Activated T-cell treated with anti-CD3 and anti-CD28 coated beads for 4 hours (primary cell): ENCODE data around the gene ZSCAN16.
"Not testable (repeated sequence)": the region's sequence is repeated elsewhere in the genome, so short reads cannot be mapped to it uniquely, and the experiment has no call there.

Experiments used
- DNase-seq: peaks from one replicate; pipeline ENCODE4 v3.0.0-alpha.2; 2020

The ZSCAN16 gene

GRCh38 chr6:28124350-28124970 is at the start of gene ZSCAN16:
TSS of gene ZSCAN16 (plus strand) at chr6:28124609. CDS start at chr6:28125444, 835 bp downstream.
- DNase-seq: peak; percentile 51

DNA sequence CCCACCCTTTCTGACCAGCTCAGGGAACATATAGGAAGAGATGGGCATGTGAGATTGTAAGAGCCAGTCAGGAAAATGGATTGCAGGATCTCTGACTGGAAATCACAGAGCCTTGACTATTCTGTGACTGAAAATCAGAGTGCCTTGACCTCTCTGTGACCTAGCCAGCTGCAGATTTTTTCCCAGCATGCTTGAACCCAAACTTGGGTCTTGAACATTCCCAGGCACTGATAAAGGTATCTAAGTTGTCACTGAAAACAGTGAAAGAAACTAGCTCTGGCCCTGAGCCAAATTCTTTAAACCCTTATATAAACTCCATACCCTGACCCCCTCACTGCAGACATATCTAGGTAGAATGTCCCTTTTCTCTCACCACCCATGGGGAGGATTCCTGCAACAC is 46.4 kb upstream of the ZSCAN16 start:
- DNase-seq: no peak

DNA sequence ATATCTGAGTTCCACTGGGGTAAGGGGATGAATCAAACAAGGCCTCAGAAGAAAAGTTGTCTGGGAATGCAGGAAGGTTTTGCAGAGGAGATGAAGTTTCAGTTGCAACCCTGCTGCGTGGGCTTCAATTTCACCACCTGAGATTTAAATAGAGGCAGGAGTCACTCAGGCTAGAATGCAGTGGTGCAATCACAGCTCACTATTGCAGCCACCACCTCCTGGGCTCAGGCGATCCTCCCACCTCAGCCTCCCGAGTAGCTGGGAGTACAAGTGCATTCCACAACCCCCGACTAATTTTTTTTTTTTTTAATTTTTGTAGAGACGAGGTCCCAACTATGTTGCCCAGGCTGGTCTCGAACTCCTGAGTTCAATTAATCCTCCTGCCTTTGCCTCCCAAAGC is 45.6 kb upstream of the ZSCAN16 start:
- no peak for DNase-seq

DNA sequence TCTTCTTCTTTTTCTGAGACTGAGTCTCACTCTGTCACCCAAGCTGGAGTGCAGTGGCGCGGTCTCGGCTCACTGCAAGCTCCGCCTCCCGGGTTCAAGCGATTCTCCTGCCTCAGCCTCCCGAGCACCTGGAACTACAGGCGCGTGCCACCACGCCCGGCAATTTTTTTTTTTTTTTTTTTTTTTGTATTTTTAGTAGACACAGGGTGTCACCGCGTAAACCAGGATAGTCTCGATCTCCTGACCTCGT is 44.1 kb upstream of the ZSCAN16 start, which contains the start of gene ZNF165:
TSS of gene ZNF165 (plus strand) at position 188 of the 250 bp plus-strand sequence. CDS start 4,913 bp downstream, outside the sequence.
- not testable (repeated sequence) for DNase-seq

DNA sequence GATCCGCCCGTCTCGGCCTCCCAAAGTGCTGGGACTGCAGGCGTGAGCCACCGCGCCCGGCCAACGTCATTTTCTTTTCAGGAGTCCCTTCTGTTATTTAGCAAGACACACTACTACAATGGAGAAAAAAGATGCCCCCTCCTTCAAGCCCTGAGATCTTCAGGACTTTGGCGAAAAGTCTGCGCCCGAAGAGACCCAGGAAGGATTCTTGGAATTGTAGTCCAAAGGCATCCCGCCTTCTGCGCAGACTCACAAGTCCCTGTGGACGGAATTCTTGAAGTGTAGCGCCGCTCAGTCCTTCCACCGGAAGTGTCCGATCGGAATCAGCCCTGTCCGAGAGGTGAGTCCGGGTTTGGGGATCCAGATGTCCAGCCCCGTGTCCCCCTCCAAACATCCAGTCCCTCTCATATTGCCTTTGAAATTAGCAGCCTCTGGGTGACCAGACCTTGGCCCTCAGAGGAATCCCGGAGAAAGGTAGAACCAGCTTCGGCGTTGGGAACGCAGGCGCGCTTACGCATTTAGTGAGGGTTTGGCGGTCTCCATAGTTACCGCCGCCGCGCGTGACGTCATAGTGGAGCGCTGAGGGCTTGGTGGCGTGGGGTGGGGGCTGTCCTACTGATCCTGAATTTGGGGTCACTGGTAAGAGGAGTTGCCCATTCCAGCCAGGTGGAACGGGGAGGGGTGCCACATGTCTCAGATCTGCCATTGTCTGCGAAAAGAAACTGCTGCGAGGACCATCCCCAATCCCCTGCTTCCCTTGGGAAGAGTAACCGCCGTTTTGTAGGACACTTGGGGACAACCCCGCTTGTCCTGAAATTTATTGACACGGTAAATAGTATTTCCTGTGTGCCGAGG is 43.6 kb upstream of the ZSCAN16 start:
- DNase-seq: peak; percentile 89

DNA sequence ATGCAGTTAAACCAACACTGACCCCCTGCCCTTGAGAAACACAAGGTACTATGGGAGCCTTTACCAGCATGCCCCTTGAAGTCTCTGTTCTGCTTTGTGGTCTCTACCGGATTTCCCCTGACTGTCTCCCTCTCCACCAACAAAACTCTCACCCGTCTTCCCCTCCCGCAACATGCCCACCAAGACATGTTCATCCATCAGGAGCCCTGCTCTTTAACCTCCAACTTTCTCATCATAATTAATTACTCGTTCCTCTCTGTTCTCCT is 43.0 kb upstream of the ZSCAN16 start:
- no peak for DNase-seq

GRCh38 chr6:28082939-28083338 is 41.5 kb upstream of the ZSCAN16 start:
- no peak for DNase-seq

- no peak for DNase-seq
Measured at GRCh38 chr6:28089054-28089453, 35.4 kb upstream of the ZSCAN16 start.

GRCh38 chr6:28090917-28091586 is 33.4 kb upstream of the ZSCAN16 start:
- DNase-seq: no peak

DNA sequence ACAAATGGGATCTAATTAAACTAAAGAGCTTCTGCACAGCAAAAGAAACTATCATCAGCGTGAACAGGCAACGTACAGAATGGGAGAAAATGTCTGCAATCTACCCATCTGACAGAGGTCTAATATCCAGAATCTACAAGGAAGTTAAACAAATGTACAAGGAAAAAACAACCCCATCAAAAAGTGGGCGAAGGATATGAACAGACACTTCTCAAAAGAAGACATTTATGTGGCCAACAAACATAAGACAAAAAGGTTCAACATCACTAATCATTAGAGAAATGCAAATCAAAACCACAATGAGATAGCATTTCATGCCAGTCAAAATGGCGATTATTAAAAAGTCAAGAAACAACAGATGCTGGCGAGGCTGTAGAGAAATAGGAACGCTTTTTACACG is 22.2 kb upstream of the ZSCAN16 start:
- DNase-seq: not testable (repeated sequence)

DNA sequence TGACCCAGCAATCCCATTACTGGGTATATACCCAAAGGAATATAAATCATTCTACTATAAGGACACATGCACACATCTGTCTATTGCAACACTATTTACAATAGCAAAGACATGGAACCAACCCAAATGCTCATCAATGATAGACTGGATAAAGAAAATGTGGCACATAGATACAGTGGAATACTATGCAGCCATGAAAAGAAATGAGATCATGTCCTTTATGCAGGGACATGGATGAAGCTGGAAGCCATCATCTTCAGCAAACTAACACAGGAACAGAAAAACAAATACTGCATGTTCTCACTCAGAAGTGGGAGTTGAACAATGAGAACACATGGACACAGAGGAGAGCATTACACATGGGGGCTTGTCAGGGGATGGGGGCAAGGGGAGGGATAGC is 21.7 kb upstream of the ZSCAN16 start:
- DNase-seq: not testable (repeated sequence)

- peak; percentile 71 for DNase-seq
Measured at GRCh38 chr6:28104392-28105244, 19.8 kb upstream of the ZSCAN16 start.

- DNase-seq: no peak
Measured at GRCh38 chr6:28105245-28105639, 19.2 kb upstream of the ZSCAN16 start.

GRCh38 chr6:28107506-28107905 is 16.9 kb upstream of the ZSCAN16 start:
- DNase-seq: no peak

- DNase-seq: no peak
Measured at GRCh38 chr6:28111964-28112363, 12.4 kb upstream of the ZSCAN16 start.

- DNase-seq: no peak
Measured at GRCh38 chr6:28115799-28116198, 8.6 kb upstream of the ZSCAN16 start.

DNA sequence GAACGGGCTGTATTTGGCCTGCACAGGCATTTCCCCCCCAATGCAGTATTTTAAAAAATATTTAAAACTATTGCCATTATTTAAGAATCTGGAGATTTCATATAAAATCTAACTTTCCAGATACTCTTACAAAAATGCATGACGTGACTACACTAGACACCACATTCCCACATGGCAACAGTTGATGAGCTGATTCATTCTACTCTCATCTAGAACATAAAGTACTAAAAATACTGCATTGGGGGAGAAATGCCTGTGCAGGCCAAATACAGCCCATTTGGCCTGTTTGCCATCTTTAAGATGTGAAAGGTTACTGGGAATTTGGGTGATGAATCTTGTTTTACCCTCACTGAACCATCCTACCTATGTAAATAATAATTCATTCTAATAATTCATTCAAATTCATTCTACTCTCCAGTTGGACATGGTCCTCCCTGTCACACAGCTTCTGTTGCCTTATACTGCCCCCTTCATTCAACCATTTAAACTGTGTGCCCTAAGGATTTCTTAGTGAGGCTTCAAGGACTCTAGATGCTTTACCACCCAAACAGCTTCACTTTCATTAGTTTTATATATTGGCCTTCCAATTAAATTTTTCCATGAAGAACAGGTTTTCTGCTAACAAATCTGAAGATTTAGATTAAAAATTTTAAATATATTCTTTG is 6.9 kb upstream of the ZSCAN16 start:
- DNase-seq: no peak

- no peak for DNase-seq
Measured at GRCh38 chr6:28118217-28118616, 6.2 kb upstream of the ZSCAN16 start.

GRCh38 chr6:28121876-28122275 is 2.5 kb upstream of the ZSCAN16 start:
- no peak for DNase-seq

GRCh38 chr6:28122283-28122682 is 2.1 kb upstream of the ZSCAN16 start:
- not testable (repeated sequence) for DNase-seq

- no peak for DNase-seq
Measured at GRCh38 chr6:28124971-28125353, 553 bp downstream of the ZSCAN16 start.

DNA sequence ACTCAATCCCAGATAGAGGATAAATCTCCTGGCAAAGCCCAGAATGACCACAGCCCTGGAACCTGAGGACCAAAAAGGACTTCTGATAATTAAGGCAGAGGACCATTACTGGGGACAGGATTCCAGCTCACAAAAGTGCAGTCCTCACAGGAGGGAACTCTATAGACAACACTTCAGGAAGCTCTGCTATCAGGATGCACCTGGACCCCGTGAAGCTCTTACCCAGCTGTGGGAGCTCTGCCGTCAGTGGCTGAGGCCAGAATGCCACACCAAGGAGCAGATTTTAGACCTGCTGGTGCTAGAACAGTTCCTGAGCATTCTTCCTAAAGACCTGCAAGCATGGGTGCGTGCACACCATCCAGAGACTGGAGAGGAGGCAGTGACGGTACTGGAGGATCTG is 992 bp downstream of the ZSCAN16 start:
- DNase-seq: no peak

- no peak for DNase-seq
Measured at GRCh38 chr6:28134015-28134414, 9.6 kb downstream of the ZSCAN16 start.
